ENCODE results near the gene ANKRD13C. TPM values are rescaled to one million over a fixed set of nuclear protein-coding genes. Genes with fewer than 3 reads are reported as not detected.

ANKRD13C gene
- total RNA-seq, 1 experiment from 2014 or later, result 24.3 TPM

GRCh38 chr1:70239940-70240339, 114.6 kb downstream of the ANKRD13C start:
- ChIA-PET POLR2A (ENCODE audit: unreplicated experiment) (no interaction called here), CTCF (no interaction called here)
- 0 out of 2 replicates have a peak, but pooled peaks cover 5% of the 10 kb centered on the region for H3K79me2 ChIP-seq (ENCODE audit: low read depth)
- H3K4me3 ChIP-seq, result no peak overlapping the region
- peaks cover 50% of the 10 kb centered on the region for H4K20me1 ChIP-seq (ENCODE audit: insufficient read depth)
- no peak overlapping the region for H3K4me2 ChIP-seq
- no peaks in the 10 kb centered on the region for H3K9me3 ChIP-seq (ENCODE audit: insufficient read depth, low read depth)
- intact Hi-C loops (cut with micrococcal nuclease; ENCODE audit: unreplicated experiment), result no loop called here
- H2AFZ ChIP-seq, result no peak overlapping the region
- peaks cover 90% of the 10 kb centered on the region for H3K36me3 ChIP-seq (ENCODE audit: low read depth)
- H3K4me1 ChIP-seq (replicated peaks; ENCODE audit: insufficient read depth), result no peaks in the 10 kb centered on the region
- no peak overlapping the region for H3K27ac ChIP-seq
- peaks cover 6% of the 10 kb centered on the region for H3F3A ChIP-seq (ENCODE audit: insufficient read depth, low read depth)
- DNase-seq, result no peak
- TF ChIP-seq CTCF (conservative IDR thresholded peaks at IDR 0.05) (no peak), EZH2 (IDR thresholded peaks at IDR 0.05; ENCODE audit: low read depth) (no peak)
- H3K9me2 ChIP-seq (ENCODE audit: insufficient read depth), result no peaks in the 10 kb centered on the region
- H3K27me3 ChIP-seq (ENCODE audit: insufficient read depth, low read depth), result no peaks in the 10 kb centered on the region
- no TSS peak for BruUV-seq (replicated peaks)

GRCh38 chr1:70234733-70235132, 119.8 kb downstream of the ANKRD13C start:
- peaks cover 91% of the 10 kb centered on the region for H3K36me3 ChIP-seq (ENCODE audit: low read depth)
- intact Hi-C loops (cut with micrococcal nuclease; ENCODE audit: unreplicated experiment), result no loop called here

GRCh38 chr1:70231475-70231874, 123.0 kb downstream of the ANKRD13C start:
- Histone ChIP-seq H3K27me3 (ENCODE audit: insufficient read depth, low read depth) (no peaks in the 10 kb centered on the region), H3K9me3 (ENCODE audit: insufficient read depth, low read depth) (no peaks in the 10 kb centered on the region), H3K4me1 (replicated peaks; ENCODE audit: insufficient read depth) (no peaks in the 10 kb centered on the region), H3K36me3 (ENCODE audit: low read depth) (peaks cover 86% of the 10 kb centered on the region), H4K20me1 (ENCODE audit: insufficient read depth) (peaks cover 46% of the 10 kb centered on the region), H2AFZ (no peak overlapping the region), H3K27ac (no peak overlapping the region), H3K4me3 (no peak overlapping the region), H3F3A (ENCODE audit: insufficient read depth, low read depth) (peaks cover 21% of the 10 kb centered on the region), H3K4me2 (no peak overlapping the region), H3K79me2 (ENCODE audit: low read depth) (peaks cover 27% of the 10 kb centered on the region), H3K9me2 (ENCODE audit: insufficient read depth) (no peaks in the 10 kb centered on the region)
- ChIA-PET CTCF (no interaction called here), POLR2A (ENCODE audit: unreplicated experiment) (no interaction called here)
- intact Hi-C loops (cut with micrococcal nuclease; ENCODE audit: unreplicated experiment), result no loop called here
- DNase-seq, result no peak
- TF ChIP-seq CTCF (conservative IDR thresholded peaks at IDR 0.05), result no peak
- no TSS peak for BruUV-seq (replicated peaks)

More at GRCh38 chr1:70234733-70235132, 119.8 kb downstream of the ANKRD13C start:
- BruUV-seq (replicated peaks), result no TSS peak
- POLR2A ChIA-PET (ENCODE audit: unreplicated experiment), result interaction anchor here (0.5 kb wide), 1 partner anchor 176 kb away, joined by 4 read pairs; the partner anchor contains the start of gene CTH
- H3K9me3 ChIP-seq (ENCODE audit: insufficient read depth, low read depth), result no peaks in the 10 kb centered on the region
- TF ChIP-seq EZH2 (IDR thresholded peaks at IDR 0.05; ENCODE audit: low read depth) (no peak), CTCF (conservative IDR thresholded peaks at IDR 0.05) (no peak)
- H3K4me3 ChIP-seq, result no peak overlapping the region
- H3K4me2 ChIP-seq, result no peak overlapping the region
- no peaks in the 10 kb centered on the region for H3K27me3 ChIP-seq (ENCODE audit: insufficient read depth, low read depth)
- CTCF ChIA-PET, result interaction anchor here (0.6 kb wide), 1 partner anchor 78 kb away, joined by 5 read pairs; no protein-coding TSS in a partner anchor
- no peaks in the 10 kb centered on the region for H3K9me2 ChIP-seq (ENCODE audit: insufficient read depth)
- H4K20me1 ChIP-seq (ENCODE audit: insufficient read depth), result peaks cover 37% of the 10 kb centered on the region
- no peaks in the 10 kb centered on the region for H3K4me1 ChIP-seq (replicated peaks; ENCODE audit: insufficient read depth)
- no peak overlapping the region for H3K27ac ChIP-seq
- no peak overlapping the region for H2AFZ ChIP-seq
- H3K79me2 ChIP-seq (ENCODE audit: low read depth), result 0 out of 2 replicates have a peak, but pooled peaks cover 5% of the 10 kb centered on the region
- no peak for DNase-seq
- peaks cover 10% of the 10 kb centered on the region for H3F3A ChIP-seq (ENCODE audit: insufficient read depth, low read depth)

Measured in PC-9 (cell line).